Thyroid gland (tissue), 4 donors: ENCODE measurements around the gene PPP2R5C.

Experiments used
- POLR2A ChIP-seq, 2 donors: fragments of 450-650 bp; IDR thresholded peaks; one replicate each; pipeline ENCODE4 v1.6.1; 2017; ENCODE audit warnings: antibody characterized with exemption in 2 of 2, mild to moderate bottlenecking in 2 of 2, moderate library complexity in 1 of 2
- TF ChIP-seq, protein P1 (sequence below), 6 experiments: fragments of 200-600 bp in 3 of 6; fragments of 450-650 bp in 3 of 6; sonication (generic) in 3 of 6; IDR thresholded peaks; one replicate each; pipeline ENCODE4 v1.5.1; 2016 to 2019; ENCODE audit warnings: antibody characterized with exemption in 6 of 6, mild to moderate bottlenecking in 2 of 6, inconsistent platforms in 1 of 6, moderate library complexity in 1 of 6

GRCh38 chr14:101888182-101888581 lies 126.7 kb downstream of the PPP2R5C start:
- no peak for TF ChIP-seq POLR2A (IDR thresholded peaks at IDR 0.05)
- TF ChIP-seq, protein P1, sequence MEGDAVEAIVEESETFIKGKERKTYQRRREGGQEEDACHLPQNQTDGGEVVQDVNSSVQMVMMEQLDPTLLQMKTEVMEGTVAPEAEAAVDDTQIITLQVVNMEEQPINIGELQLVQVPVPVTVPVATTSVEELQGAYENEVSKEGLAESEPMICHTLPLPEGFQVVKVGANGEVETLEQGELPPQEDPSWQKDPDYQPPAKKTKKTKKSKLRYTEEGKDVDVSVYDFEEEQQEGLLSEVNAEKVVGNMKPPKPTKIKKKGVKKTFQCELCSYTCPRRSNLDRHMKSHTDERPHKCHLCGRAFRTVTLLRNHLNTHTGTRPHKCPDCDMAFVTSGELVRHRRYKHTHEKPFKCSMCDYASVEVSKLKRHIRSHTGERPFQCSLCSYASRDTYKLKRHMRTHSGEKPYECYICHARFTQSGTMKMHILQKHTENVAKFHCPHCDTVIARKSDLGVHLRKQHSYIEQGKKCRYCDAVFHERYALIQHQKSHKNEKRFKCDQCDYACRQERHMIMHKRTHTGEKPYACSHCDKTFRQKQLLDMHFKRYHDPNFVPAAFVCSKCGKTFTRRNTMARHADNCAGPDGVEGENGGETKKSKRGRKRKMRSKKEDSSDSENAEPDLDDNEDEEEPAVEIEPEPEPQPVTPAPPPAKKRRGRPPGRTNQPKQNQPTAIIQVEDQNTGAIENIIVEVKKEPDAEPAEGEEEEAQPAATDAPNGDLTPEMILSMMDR (IDR thresholded peaks at IDR 0.05) = no peak
